NOMO-1 treated with DMSO at 0.1 percent for 48 hours (cell line): ENCODE measurements around the gene IRAG1.

Experiments used
- DNase-seq: peaks from one replicate; lab custom pipeline; 2025; ENCODE audit not compliant: unreplicated experiment; lab: John Stamatoyannopoulos, UW

The IRAG1 gene

DNA sequence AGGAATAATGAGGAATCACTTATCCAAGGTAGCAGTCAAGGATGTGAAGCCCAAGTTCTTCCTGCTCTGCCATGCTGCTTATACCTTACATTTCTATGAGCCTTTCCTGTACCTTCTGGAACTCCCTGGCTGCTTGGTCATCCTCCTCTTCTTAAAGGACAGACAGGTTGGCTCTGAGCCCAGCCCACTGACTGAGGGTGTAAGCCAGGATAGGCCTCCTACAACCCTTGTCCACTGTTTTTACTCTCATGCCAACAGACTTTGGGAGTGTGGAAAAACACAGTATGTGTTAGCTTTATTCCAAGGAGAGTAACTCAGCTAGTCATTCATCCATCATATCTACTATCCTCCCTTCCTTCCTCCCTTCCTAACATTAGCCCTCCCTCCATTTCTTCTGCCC, 47.5 kb downstream of the IRAG1 start:
- no peak for DNase-seq

DNA sequence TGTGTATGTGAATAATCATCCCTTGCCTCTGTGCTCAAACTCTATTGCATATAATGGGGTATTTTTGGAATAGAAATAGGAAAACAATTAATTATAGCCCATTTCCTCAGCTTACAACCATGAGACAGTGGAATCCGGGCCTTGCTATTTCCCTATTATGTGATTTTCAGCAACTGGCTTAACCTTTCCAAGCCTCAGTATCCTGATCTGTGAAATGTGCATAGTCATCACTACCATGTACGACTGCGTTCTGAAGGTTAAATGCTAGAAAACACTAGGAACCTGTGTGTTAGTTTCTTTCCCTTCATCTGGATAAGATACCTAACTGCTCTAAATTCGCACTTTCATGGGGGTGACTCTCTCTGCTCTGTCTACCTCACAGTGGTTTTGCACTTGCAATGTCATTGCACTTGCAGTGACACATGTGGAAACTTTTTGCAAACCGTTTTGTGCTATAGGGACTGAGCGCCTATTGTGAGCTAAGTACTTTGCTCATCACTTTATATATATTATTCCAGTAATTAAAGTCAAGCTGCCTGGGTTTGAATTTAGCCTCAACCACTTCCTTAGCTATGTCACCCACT, 48.3 kb downstream of the IRAG1 start:
- DNase-seq = peak; percentile 7
